Upper lobe of left lung (tissue), 6 donors: ENCODE results near the gene ERMAP. TPM values are rescaled to one million over a fixed set of nuclear protein-coding genes. Genes with fewer than 3 reads are reported as not detected.

Experiments
- ATAC-seq, 2 donors: fragments of 200-7000 bp; cut with Tn5 transposase; one replicate each; pipeline ENCODE4 v1.9.1; 2022; ENCODE audit warnings: mild to moderate bottlenecking in 2 of 2, moderate library complexity in 2 of 2; ENCODE audit not compliant: low FRiP score in 2 of 2
- DNase-seq, 2 donors: peaks; one replicate each; pipeline ENCODE4 v3.0.0-alpha.2; 2019 to 2020
- H3K27ac ChIP-seq, 4 donors: fragments of 200-600 bp; sonication (generic); one replicate each; pipeline ENCODE4 v1.5.1; 2016 to 2019
- H3K27me3 ChIP-seq, 4 donors: fragments of 200-600 bp; sonication (generic); one replicate each; pipeline ENCODE4 v1.5.1; 2017 to 2019
- H3K36me3 ChIP-seq, 4 donors: fragments of 200-600 bp; sonication (generic); one replicate each; pipeline ENCODE4 v1.5.1; 2016 to 2019
- H3K4me1 ChIP-seq, 4 donors: fragments of 200-600 bp; sonication (generic); one replicate each; pipeline ENCODE4 v1.5.1; 2018 to 2019
- H3K4me3 ChIP-seq, 4 donors: fragments of 200-600 bp; sonication (generic); one replicate each; pipeline ENCODE4 v1.5.1; 2017 to 2019; ENCODE audit warnings: mild to moderate bottlenecking in 2 of 4, moderate library complexity in 1 of 4
- H3K9me3 ChIP-seq, 4 donors: fragments of 200-600 bp; sonication (generic); one replicate each; pipeline ENCODE4 v1.5.1; 2018 to 2019
- CTCF ChIP-seq, 6 experiments: fragments of 450-650 bp in 4 of 6; fragments of 200-600 bp in 2 of 6; sonication (generic) in 2 of 6; IDR thresholded peaks; one replicate each; pipeline ENCODE4 v1.5.1; 2016 to 2019; ENCODE audit warnings: antibody characterized with exemption in 6 of 6
- EP300 ChIP-seq, 4 donors: sonication (generic); formaldehyde crosslinking; IDR thresholded peaks; one replicate each; pipeline ENCODE4 v1.5.1; 2017; ENCODE audit warnings: antibody characterized with exemption in 4 of 4, control low read depth in 2 of 4
- POLR2A ChIP-seq, 4 donors: fragments of 450-650 bp; IDR thresholded peaks; one replicate each; pipeline ENCODE4 v1.5.1; 2016 to 2017; ENCODE audit warnings: antibody characterized with exemption in 4 of 4, mild to moderate bottlenecking in 2 of 4
- POLR2AphosphoS5 ChIP-seq, 2 donors: sonication (generic); formaldehyde crosslinking; IDR thresholded peaks; one replicate each; pipeline ENCODE4 v1.5.1; 2017; ENCODE audit warnings: antibody characterized with exemption in 2 of 2
- WGBS, 2 donors: methylation state at CpG; one replicate each; pipeline ENCODE4 v1.1.5; 2017 to 2018; 5-methylcytosine and 5-hydroxymethylcytosine counted together
- total RNA-seq, 6 donors: library from RNA; depleted of rRNA in 4 of 6; stranded (reverse); fragments of >200 nt in 4 of 6; gene quantifications; one replicate each; pipeline versions ENCODE4 v1.1.0 to v1.2.1, GENCODE V29; 2016 to 2021
- donor health status: DM: no; HTN: no; CAD: no; lungs with moderate emphysema.
- donor health status: DM: no; HTN: yes; CAD: no; lungs with severe emphysema.

ERMAP gene
- total RNA-seq, 6 donors from 2014 or later = 11.6 to 41.9 (median 14.9) TPM

GRCh38 chr1:42783092-42783491 is 33.8 kb upstream of the ERMAP start:
- Histone ChIP-seq H3K4me3 (no peak overlapping the region), H3K27me3 (no peaks in the 10 kb centered on the region), H3K4me1 (peaks cover 10 to 15% (median 13%) of the 10 kb centered on the region in 4 donors), H3K27ac (no peak overlapping the region), H3K9me3 (no peaks in the 10 kb centered on the region), H3K36me3 (peaks cover 0 to 17% (median 2%) of the 10 kb centered on the region in 4 donors)
- TF ChIP-seq POLR2A (IDR thresholded peaks at IDR 0.05) = no peak
- no peak for TF ChIP-seq CTCF (IDR thresholded peaks at IDR 0.05)
- no peak for TF ChIP-seq EP300 (IDR thresholded peaks at IDR 0.05)
- ATAC-seq (no peak), DNase-seq (no peak)
- WGBS, 2 donors = 95 to 96% methylated on average over 2 of the region's 2 CpGs

- DNase-seq = peak in 1 of 2 donors; percentile 61
- peak overlapping the region in 2 of 4 donors; percentile 49 to 51 for H3K4me3 ChIP-seq
- 92 to 96% methylated on average over 18 of the region's 18 CpGs for WGBS, 2 donors
- peak in 1 of 2 donors; percentile 4 for ATAC-seq
- no peaks in the 10 kb centered on the region for H3K9me3 ChIP-seq
- no peak for TF ChIP-seq CTCF (IDR thresholded peaks at IDR 0.05)
- no peak for TF ChIP-seq POLR2A (IDR thresholded peaks at IDR 0.05)
- TF ChIP-seq POLR2AphosphoS5 (IDR thresholded peaks at IDR 0.05) = no peak
- no peak for TF ChIP-seq EP300 (IDR thresholded peaks at IDR 0.05)
- no peak overlapping the region for H3K27ac ChIP-seq
- H3K36me3 ChIP-seq = peaks cover 0 to 8% (median 2%) of the 10 kb centered on the region in 4 donors
- H3K27me3 ChIP-seq = no peaks in the 10 kb centered on the region
- peaks cover 10 to 15% (median 13%) of the 10 kb centered on the region in 4 donors for H3K4me1 ChIP-seq
These were observed 32.4 kb upstream of the ERMAP start for GRCh38 chr1:42784547-42784945.

- peaks cover 10 to 15% (median 13%) of the 10 kb centered on the region in 4 donors for H3K4me1 ChIP-seq
- no peaks in the 10 kb centered on the region for H3K27me3 ChIP-seq
- TF ChIP-seq EP300 (IDR thresholded peaks at IDR 0.05) (no peak), POLR2A (IDR thresholded peaks at IDR 0.05) (no peak), POLR2AphosphoS5 (IDR thresholded peaks at IDR 0.05) (no peak), CTCF (IDR thresholded peaks at IDR 0.05) (no peak)
- ATAC-seq (peak; percentile 28 to 60), DNase-seq (peak in 1 of 2 donors; percentile 86)
- 6 to 14% methylated on average over 19 to 29 of the region's 54 CpGs for WGBS, 2 donors
- H3K4me3 ChIP-seq = peak within 1 kb of the TSS; percentile 25 to 51 (median 46)
- H3K36me3 ChIP-seq = peaks cover 0 to 5% (median 2%) of the 10 kb centered on the region in 4 donors
- no peaks in the 10 kb centered on the region for H3K9me3 ChIP-seq
- no peak within 1 kb of the TSS for H3K27ac ChIP-seq
These were observed 31.8 kb upstream of the ERMAP start, which contains the start of gene TMEM269 for GRCh38 chr1:42784946-42785693. TMEM269 (plus strand) TSS chr1:42784991; CDS start chr1:42789894, 4,903 bp downstream.

GRCh38 chr1:42786097-42786496 is 30.8 kb upstream of the ERMAP start:
- Histone ChIP-seq H3K4me1 (peaks cover 10 to 15% (median 13%) of the 10 kb centered on the region in 4 donors), H3K36me3 (peaks cover 0 to 4% (median 0%) of the 10 kb centered on the region in 4 donors), H3K27ac (no peak overlapping the region), H3K9me3 (no peaks in the 10 kb centered on the region), H3K4me3 (no peak overlapping the region), H3K27me3 (no peaks in the 10 kb centered on the region)
- ATAC-seq (no peak), DNase-seq (no peak)
- TF ChIP-seq CTCF (IDR thresholded peaks at IDR 0.05) = no peak
- TF ChIP-seq EP300 (IDR thresholded peaks at IDR 0.05) = no peak
- TF ChIP-seq POLR2A (IDR thresholded peaks at IDR 0.05) = no peak
- TF ChIP-seq POLR2AphosphoS5 (IDR thresholded peaks at IDR 0.05) = no peak
- WGBS, 2 donors = 87 to 96% methylated on average over 4 to 5 of the region's 5 CpGs
